ENCODE measurements around the gene FBXO9.

GRCh38 chr6:53130569-53131290 lies 65.5 kb downstream of the FBXO9 start:
- no peak for TF ChIP-seq CTCF (IDR thresholded peaks at IDR 0.05)
- TF ChIP-seq EZH2 (IDR thresholded peaks at IDR 0.05) = no peak
- TF ChIP-seq EZH2phosphoT487 (IDR thresholded peaks at IDR 0.05) = no peak

Measured in neural progenitor cell (in vitro differentiated cells).